PC-9 (cell line): ENCODE results near the gene TMEM183A.

Source experiments
- EZH2 ChIP-seq: fragments of 200-600 bp; sonication (generic); IDR thresholded peaks from 2 replicates; pipeline ENCODE4 v1.8.0; 2017; ENCODE audit warnings: antibody characterized with exemption, low read depth
- TF ChIP-seq, protein P1 (sequence below): fragments of 200-600 bp; sonication (generic); conservative IDR thresholded peaks from 2 replicates; pipeline ENCODE4 v1.6.1; 2017; ENCODE audit warnings: mixed run types, antibody characterized with exemption, mild to moderate bottlenecking, moderate library complexity

DNA sequence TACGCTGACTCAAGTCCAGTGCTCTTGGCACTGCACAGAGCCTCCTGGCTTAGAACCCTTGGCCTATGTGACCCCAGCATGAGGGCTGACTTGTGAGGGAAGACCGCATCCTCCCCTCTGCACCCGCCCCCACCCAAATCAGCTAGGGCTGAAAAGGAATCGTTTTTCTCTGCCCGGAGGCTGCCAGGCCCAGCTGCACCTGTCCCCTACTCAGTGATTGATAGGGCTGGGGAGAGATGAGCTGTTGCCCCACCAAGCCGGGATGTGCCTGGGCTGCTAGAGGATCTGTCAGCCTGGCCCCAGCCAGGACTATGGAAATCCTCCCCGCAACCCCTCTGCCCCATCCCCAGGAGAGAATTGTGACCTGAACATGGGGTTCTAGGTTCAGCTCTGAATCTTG, 58.0 kb downstream of the TMEM183A start:
- TF ChIP-seq, protein P1, sequence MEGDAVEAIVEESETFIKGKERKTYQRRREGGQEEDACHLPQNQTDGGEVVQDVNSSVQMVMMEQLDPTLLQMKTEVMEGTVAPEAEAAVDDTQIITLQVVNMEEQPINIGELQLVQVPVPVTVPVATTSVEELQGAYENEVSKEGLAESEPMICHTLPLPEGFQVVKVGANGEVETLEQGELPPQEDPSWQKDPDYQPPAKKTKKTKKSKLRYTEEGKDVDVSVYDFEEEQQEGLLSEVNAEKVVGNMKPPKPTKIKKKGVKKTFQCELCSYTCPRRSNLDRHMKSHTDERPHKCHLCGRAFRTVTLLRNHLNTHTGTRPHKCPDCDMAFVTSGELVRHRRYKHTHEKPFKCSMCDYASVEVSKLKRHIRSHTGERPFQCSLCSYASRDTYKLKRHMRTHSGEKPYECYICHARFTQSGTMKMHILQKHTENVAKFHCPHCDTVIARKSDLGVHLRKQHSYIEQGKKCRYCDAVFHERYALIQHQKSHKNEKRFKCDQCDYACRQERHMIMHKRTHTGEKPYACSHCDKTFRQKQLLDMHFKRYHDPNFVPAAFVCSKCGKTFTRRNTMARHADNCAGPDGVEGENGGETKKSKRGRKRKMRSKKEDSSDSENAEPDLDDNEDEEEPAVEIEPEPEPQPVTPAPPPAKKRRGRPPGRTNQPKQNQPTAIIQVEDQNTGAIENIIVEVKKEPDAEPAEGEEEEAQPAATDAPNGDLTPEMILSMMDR, result no peak
- no peak for TF ChIP-seq EZH2
